GM19035 (cell line): ENCODE data around the gene C10orf105.

Source experiments
- ATAC-seq: cut with Tn5 transposase; IDR thresholded peaks from one replicate; pipeline ENCODE4 v1.9.1; 2021; ENCODE audit not compliant: unreplicated experiment

Gene C10orf105

DNA sequence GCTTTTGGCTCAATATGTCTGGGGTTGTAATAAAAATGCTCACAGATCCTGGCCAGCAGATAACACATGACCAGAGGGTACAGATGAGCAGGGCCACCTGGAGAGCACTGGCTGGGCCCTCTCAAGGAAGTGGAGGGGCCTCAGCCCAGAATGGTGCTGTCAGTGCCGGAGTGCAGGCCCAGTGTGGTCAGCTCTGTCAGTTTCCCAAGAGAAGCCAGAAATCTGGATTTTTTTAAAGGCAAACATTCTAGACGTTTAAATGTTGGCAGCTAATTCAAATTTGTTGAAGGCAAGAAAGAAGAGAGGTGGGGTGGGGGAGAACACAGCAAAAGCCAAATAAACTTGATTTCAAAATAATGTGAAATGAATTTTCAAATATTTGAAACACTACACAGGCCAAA is 2.0 kb downstream of the C10orf105 start:
- no peak for ATAC-seq

DNA sequence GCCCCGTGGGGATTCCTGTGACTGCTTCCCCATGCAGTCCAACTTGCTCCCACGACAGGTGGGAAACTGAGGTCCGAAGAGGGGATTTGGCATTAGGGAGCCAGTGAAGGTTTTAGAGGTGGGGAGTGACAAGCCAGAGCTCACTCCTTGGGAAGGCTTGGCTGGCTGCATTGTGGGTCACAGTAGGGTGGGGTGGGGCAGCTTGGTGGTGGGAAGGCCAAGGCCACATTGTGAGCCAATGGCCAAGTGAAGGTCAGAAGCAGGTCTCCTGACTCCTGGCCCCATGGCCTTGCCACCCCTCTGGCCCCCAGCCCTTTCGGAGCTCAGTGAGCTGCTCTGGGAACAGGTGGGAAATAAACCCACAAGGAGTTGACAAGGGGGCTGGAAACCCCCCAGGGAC is 2.5 kb downstream of the C10orf105 start:
- no peak for ATAC-seq

DNA sequence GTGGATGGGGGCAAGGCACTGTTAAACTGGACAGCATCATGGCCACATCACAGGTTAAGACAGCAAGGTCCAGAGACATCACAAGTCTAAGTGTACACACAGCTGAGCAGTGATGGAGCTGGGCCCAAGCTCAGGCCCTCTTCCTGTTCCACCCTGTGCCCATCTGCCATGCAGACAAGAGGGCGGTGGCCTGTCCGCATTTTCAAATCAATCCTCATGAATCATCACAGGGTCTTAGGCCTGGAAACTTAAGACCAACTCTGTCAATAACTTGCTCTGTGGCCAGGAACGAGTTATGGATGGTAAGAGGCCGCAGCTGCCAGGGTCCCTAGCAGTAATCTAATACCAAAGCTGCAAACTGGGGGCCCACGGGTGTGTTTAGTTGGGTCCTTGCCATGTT is 3.2 kb downstream of the C10orf105 start:
- no peak for ATAC-seq

DNA sequence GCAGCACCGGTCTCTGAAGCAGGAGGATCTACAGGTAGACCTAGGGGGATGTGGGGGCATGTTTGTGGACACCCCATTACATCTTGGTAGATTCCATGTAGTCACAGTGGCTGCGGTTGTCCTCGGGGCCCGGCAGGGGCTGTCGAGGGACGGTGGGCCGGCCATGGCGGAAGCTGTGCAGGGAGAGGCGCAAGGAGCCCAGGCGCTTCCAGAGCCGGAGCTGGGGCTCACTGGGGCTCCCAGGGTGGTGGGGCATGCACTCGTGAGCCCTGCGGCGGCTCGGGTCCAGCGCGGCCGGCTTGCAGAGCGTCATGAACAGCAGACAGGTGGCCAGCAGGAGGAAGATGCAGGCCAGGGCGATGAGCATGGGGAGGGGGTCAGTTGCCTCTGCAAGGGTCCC is 3.7 kb downstream of the C10orf105 start:
- ATAC-seq, result no peak

DNA sequence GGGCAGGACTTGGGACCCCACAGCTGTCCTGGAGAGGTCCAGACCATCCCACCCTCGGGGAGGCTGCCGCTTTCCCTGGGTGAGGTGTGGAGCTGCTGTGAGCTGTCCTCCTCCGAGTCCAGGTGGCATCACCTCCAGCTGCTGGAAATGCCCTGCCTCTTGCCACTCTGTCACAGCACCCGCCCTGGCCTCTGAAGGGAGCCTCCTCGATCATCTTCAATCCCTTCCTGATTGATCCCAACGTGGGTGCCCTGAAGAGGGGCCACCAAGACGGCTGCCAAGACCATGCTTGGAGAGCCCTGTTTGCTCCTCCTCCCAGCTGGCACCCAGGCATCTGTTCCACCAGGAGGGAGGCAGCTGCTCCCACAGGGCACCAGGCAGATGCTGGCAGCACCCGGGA is 4.6 kb downstream of the C10orf105 start:
- ATAC-seq, result no peak

DNA sequence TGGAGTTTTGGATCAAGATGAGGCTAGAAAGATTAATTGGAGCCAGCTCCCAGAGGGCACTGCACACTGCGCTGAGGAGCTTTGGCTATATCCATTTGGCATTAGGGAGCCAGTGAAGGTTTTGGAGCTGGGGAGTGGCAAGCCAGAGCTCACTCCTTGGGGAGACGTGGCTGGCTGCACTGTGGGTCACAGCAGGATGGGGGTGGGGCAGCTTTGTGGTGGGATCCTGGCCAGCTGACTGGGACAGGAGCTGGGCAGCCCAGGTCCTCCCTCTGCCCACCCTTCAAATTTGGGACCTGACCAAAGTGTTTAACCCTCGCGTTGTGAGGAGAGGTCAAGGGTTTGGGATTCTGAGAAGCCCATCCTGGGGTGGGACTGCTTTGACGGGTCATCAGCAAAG is 5.0 kb downstream of the C10orf105 start:
- no peak for ATAC-seq

DNA sequence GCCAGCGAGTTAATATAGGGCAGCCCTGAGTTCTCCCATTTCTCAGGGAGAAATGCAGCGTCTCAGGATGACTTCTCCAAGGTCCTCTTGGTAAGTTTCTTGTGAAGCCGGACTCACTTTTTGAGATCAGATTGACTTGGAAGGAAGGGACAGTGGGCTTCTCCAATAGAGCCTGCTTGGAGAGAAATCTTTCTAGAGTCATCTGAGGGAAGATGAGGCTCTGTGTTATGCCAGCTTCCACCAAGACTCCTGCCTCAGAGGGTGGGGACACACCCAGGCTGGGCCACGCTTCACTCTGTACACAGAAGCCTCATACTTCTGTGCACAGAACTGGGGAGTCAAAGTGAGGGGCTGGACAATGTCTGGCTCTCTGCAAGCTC is 5.6 kb downstream of the C10orf105 start:
- no peak for ATAC-seq

DNA sequence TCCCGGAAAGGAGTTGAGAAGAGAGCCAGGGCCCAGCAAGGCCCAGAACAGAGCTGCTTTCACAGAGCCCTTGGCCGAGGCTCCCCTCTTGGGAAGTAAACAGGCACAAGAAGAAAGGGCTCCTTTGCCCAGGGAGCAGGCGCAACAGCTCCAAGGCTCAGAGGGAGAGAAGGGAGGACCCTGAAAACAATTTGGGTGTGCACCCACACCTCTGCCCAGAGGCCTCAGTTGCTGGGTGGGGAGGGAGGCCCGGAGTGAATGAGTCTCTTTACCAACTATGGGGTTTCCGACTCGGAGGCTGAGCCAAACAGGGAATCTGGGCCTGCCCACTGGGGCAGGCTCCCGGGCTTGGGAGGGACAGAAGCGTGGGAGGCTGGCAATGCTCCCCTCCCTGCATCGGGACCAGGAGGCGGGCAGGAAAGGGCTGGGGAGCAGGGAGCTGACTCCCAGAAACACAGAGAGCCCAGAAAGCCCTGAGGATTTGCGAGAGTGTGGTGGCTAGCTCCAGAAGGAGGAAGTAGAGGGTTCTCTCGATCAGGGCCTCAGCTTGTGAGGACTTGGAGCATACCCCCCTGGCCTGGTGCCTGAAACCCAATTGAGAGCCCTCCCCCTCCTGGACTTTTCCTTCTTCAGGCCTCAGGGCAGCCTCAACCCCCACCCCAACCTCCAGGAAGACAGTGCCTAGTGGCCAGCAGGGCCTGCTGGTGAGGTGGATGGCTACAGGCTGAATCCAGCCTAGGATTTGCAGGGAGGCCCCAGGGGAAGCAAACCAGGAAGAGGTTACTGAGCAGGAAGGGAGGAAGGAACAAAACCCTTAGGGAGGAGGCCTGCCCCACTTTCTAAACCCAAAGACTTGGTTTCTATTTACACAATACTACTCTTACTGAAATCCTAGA is 6.2 kb downstream of the C10orf105 start:
- no peak for ATAC-seq

DNA sequence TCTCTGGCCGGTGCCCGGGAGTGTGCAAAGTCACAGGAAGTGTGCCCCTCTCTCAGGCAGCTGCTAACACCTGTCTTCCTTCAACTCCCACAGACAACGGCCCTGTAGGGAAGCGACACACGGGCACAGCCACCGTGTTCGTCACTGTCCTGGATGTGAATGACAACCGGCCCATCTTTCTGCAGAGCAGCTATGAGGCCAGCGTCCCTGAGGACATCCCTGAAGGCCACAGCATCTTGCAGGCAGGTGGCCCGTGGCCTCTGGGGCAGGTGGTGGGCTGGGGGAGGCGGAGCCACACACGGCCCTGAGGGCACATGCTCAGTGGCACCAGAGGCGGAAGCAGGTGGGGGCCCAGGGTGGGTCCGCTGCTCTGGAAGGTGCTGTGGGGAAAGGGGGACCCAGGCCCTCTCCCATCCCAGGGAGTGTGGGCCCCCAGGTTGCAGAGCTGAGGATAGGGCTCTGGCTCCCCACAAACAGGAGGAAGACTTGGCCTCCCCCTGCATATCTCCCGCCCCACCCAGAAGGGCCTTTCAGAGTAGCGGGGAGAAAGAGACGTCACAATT is 6.9 kb downstream of the C10orf105 start:
- ATAC-seq, result no peak

DNA sequence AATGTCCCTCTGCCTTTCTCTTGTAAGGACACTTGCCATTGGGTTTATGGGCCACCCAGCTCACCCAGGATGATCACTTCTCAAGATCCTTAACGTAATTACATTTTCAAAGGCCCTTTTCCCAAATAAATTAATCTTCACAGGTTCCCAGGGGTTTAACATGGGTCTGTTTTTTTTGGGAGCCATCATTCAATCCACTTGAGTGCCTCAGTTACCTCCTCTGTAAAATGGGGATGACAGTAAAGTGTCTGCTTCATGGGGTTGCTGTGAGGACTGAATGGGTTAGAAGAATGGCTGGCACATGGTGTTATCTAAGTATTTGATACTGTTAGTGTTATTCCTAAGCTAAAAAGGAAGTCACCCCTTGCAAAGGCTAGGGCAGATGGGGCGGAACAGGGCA is 7.4 kb downstream of the C10orf105 start:
- ATAC-seq, result no peak

DNA sequence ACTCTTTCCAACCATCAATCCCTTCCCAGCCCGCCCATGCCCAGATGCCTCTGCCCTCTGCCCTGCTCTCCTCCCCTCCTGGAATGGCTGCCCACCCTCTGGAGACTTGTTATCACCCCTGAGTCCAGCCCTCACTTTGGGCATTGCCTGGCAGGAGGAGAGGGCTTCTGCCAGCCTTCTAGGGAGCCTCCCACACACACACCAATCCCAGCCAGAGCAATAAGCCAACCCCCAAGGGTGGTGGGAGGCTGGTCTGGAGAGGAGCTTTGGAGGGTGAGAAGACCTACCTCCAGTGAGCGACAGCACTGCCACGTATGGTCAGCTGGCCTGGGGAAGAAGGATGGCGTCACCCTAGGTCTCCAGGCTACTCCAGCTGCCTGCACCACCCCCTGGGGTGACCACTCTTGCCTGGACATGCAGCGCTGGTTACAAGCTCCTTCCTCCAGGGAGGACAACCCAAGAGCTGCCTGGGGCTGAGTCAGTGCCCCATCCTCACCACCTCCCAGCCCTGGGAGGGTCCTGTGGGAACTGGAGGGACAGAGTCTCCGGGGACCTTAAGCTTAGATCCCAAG is 8.4 kb downstream of the C10orf105 start:
- no peak for ATAC-seq

DNA sequence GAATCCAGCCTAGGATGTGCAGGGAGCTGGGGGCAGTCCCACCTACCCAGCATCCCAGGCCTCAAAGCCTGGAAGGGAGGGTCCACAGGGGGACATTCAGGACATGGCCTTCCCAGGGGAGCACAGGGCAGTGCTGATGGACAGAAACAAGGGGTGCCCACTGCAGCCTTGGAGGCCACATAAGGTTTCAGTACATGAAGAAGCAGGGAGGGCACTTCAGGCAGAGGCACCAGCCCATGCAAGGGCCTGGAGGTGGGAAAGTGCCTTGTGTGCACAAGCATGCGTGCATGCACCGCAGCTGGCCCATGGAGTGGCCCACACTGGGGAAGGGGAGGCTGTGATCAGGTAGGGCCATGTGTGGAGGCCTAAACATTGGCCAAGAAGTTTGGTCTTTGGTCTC is 9.1 kb downstream of the C10orf105 start:
- ATAC-seq, result no peak

DNA sequence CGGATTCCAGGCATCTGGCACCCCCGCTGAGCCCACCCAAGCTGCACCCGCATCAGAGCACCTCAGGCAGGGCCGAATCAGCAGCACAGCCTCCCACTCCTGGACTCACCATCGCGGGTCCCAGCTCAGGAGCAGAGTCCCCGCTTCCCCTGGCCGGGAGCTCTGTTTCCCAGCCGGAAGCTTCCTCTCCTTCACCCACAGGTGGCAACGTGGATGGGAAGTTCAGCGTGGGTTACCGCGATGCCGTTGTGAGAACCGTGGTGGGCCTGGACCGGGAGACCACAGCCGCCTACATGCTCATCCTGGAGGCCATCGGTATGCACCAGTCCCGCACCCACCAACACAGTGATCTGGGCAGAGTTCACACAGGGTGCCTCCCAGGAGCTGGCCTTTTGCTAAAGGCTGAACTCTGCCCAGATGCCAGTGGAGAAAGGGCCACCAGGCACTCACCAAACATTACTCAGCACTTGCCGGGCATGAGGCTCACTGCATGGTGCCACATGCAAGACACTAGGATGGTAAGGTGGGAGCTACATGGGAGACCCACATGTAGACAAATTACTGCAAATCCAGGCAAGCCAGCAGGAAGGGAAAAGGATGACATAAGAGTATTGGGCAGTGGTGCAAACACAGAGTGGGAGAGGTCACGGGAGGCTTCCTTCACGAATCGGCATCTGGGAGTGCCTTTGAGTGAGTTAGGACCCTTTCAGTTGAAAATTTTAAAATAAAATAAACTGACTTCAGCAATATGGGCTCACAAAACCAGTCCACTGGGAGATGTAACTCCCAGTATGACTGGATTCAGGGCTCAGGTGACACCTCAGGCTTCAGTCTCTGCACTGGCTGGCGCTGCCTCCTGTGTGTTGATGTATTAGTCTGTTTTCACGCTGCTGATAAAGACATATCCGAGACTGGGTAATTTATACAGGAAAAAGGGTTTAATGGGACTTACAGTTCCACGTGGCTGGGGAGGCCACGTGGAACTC is 10.4 kb downstream of the C10orf105 start:
- ATAC-seq, result no peak

DNA sequence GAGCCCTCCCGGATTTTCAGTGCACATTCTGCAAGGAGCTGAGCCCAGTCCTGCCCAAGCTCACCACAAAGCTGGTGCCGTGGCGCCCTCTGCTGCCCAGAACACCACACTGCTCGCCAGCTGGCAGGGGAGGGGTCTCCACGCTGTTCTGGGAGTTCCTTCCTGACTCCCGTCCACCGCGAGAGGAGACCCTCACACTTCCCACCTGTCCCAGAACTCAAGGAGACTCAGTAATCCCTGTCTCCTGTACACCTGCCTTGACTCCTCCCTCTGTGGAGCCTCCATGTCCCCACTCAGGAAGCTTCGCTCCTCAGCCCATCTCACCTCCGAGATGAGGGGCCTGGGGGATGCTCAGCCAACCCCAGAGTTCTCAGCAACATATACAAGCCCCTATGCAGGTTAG is 11.3 kb downstream of the C10orf105 start:
- ATAC-seq, result no peak

DNA sequence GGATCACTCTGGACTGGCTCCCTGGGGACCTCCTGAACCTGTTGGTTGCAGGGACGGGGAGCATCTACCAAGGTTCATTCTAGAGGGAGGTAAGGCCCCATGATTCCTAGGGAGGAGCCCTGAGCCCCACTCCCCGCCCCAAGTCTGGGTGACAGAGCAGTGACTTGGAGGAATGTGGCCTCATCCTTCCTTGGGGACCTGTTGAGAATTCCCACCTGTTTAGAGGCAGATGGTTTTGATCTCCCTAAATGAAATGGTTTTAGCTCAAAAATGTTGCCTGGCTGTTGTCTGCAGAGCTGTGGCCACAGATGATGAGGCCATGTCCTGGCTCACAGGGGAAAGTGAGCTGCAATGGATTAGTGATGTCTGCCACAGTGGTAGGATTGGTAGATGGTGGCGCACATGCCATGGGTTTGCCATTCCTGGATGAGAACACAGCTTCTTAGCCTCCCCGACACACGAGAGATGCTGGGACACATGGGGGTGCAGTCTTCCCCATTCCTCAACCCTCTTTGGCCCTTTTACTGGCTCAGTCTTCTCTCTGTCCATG is 12.3 kb downstream of the C10orf105 start:
- no peak for ATAC-seq

DNA sequence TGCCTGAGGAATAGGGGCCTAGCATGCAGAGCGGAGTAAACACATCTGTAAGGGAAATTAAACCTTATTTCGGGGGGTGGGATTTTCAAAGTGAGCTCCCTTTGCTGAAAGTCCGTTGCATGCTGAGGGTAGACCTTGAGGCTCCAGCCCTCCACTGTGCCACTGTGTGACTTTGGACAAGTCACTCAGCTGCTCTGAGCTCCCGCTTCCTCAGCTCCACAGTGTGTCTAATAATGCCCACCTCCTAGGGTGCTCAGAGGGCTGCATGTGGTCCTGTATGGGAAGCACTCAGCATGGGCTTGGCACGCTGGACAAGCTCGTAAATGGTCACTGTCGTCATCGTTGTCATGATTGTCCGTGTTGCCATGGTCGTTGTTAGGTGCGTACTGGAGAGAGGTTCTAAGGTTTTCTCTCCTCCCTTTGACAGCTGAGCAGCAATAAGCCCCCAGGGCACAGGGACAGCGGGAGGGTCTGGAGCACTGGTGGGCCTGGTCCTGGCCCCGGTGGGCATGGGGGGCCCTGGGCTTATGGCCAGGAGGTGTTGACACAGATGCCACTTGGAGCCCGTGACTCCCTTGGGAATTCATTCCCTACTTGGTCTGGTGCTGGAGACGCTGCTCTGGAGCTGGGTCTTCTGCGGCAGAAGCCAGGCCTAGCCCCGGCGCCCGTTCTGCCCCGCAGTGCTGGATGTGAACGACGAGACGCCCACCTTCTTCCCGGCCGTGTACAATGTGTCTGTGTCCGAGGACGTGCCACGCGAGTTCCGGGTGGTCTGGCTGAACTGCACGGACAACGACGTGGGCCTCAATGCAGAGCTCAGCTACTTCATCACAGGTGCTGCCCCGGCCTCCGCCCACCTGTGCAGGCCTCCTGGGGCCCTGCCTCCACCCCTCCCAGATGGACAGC is 13.1 kb downstream of the C10orf105 start:
- ATAC-seq, result no peak

DNA sequence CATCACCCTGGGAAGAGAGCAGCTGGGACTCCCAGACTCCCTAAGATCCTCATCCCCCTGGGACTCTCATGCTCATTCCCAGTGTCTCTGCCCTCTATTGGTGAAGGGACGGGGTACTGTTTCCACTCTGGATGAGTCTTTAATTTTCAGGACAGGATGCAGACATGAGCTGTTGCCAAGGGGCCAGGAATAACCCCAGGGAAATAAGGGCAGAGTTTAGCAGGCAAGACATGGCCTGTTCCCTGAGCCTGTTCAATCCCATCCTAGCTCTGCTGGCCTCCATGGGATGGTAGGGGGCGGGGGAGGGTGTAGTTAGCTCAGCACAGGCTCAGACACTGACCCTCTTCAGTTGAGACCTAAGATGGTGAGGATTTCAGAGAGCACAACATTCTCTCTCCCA is 14.0 kb downstream of the C10orf105 start:
- no peak for ATAC-seq

DNA sequence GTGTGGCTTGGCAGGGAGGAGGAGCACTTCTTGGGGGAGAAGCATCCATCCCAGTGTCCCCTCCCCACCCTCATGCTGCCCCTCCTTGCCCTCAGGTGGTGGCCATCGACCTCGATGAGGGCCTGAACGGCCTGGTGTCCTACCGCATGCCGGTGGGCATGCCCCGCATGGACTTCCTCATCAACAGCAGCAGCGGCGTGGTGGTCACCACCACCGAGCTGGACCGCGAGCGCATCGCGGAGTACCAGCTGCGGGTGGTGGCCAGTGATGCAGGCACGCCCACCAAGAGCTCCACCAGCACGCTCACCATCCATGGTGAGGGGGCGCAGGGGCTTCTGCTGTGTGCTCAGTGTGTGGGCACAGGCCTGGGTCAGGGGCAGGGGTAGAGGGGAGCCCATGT is 14.8 kb downstream of the C10orf105 start:
- no peak for ATAC-seq

DNA sequence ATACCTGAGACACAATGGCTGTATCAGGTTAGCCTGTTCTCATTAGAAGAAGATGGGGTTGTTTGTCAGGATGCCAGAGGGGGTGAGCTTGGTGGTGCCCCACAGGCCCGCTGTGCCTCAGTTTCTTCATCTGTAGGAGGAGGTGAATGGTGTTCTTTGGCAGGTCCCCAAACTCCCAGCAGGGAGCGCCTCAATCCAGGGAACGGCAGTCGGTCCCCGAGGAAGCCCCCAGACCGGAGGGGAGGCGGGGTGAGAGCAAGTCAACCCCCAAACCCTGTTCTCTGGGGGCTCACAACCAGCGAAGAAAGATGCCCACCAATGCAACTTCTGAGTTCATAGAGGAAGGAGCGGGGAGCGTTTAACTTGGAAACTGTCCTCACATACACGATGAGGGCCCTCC is 16.0 kb downstream of the C10orf105 start:
- ATAC-seq, result no peak
